ENCODE measurements around the gene NKX6-1.

The NKX6-1 gene

DNA sequence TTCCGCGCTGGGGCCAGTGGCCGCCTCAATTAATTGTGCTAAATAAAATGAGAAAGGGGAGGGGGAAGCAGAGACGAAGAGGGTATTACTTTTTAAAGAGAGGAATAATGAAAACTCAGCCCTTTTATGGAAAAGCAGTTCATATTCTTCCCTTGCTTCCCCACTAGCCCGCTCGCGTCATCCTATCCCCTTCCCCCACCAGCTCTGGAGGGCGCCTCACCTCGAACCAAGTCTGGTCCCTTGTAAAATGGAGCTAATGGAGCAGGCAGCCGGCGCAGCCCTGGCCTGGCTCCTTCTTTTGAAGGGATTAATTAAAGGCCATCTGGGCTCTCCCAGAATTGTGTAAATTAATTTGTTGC, 511 bp upstream of the NKX6-1 start:
- peak overlapping the region; percentile 47 for H3K4me3 ChIP-seq (ENCODE audit: low read depth, low read length)
- no peak for DNase-seq (ENCODE audit: low read depth)
- TF ChIP-seq, protein P1, sequence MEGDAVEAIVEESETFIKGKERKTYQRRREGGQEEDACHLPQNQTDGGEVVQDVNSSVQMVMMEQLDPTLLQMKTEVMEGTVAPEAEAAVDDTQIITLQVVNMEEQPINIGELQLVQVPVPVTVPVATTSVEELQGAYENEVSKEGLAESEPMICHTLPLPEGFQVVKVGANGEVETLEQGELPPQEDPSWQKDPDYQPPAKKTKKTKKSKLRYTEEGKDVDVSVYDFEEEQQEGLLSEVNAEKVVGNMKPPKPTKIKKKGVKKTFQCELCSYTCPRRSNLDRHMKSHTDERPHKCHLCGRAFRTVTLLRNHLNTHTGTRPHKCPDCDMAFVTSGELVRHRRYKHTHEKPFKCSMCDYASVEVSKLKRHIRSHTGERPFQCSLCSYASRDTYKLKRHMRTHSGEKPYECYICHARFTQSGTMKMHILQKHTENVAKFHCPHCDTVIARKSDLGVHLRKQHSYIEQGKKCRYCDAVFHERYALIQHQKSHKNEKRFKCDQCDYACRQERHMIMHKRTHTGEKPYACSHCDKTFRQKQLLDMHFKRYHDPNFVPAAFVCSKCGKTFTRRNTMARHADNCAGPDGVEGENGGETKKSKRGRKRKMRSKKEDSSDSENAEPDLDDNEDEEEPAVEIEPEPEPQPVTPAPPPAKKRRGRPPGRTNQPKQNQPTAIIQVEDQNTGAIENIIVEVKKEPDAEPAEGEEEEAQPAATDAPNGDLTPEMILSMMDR (IDR thresholded peaks at IDR 0.05; ENCODE audit: control insufficient read depth, extremely low read depth, insufficient read depth): no peak

DNA sequence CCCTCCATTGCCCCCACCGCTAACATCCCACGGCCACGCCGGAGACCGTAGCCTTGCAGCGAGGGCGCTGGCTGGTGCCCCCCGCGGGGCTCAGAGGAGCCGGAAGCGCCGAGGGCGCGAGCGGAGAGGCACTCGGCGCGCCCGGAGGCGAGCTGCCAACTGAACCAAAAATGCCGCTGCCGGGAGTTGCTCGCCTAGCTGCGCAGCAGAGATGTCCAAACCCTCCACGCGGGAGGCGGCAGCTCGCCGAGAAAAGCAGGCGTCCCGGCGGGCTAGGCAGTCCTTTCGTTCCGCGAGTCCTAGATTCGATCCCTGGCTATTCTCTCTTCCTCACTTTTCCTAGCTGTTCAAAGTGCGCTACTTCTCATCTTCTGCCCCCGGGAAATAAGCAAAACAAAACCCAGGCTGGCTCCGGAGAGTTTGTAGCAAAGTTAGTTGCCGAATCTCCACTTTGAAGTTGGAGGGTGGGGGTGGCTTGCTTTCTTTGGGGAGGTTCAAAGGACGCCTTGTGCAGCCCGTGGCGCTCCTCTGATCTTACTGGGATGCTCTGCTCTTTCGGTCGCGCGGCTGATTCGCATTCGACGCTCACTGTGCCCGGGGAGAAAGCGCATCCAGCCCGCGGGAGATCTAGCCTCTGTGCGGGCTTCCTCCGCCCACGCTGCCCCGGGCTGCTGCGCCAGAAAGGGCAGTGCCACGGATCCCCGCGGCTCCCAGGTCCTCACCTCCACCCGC, 723 bp downstream of the NKX6-1 start:
- TF ChIP-seq, protein P1 (IDR thresholded peaks at IDR 0.05; ENCODE audit: control insufficient read depth, extremely low read depth, insufficient read depth): no peak
- H3K4me3 ChIP-seq (ENCODE audit: low read depth, low read length): peak overlapping the region; percentile 47
- no peak for DNase-seq (ENCODE audit: low read depth)

DNA sequence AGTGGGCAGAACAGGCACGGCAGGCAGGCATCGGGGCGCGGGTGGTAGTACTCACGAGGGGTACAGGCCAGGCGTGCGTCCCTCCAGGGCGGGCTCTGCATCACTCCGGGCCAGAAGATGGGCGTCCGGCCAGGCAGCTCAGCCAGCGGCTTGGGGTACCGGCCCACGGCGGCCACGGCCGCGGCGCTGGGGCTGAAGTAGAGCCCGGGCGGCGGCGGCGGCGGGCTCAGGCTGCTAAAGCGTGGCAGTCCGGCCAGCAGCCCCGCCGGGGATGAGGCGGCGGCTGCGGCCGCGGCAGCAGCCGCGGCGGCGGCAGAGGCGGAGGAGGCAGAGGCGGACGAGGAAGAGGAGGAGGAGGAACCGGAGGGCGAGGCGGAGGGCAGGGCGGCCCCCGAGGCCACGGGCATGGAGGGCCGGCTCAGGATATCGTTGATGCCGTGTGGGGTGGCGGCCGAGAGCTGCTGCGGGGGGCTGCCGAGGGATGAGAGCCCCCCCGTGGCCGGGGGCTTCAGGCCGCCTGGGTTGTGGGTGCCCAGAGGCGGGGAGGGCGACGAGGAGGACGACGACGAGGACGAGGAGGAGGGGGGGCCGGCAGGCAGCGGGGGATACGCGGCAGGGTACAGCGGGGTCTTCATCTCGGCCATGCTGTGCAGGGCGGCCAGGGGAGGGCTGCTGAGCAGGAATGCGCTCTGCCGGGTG, 1.4 kb downstream of the NKX6-1 start:
- TF ChIP-seq, protein P1 (IDR thresholded peaks at IDR 0.05; ENCODE audit: control insufficient read depth, extremely low read depth, insufficient read depth): no peak
- H3K4me3 ChIP-seq (ENCODE audit: low read depth, low read length): peak overlapping the region; percentile 47
- no peak for DNase-seq (ENCODE audit: low read depth)

DNA sequence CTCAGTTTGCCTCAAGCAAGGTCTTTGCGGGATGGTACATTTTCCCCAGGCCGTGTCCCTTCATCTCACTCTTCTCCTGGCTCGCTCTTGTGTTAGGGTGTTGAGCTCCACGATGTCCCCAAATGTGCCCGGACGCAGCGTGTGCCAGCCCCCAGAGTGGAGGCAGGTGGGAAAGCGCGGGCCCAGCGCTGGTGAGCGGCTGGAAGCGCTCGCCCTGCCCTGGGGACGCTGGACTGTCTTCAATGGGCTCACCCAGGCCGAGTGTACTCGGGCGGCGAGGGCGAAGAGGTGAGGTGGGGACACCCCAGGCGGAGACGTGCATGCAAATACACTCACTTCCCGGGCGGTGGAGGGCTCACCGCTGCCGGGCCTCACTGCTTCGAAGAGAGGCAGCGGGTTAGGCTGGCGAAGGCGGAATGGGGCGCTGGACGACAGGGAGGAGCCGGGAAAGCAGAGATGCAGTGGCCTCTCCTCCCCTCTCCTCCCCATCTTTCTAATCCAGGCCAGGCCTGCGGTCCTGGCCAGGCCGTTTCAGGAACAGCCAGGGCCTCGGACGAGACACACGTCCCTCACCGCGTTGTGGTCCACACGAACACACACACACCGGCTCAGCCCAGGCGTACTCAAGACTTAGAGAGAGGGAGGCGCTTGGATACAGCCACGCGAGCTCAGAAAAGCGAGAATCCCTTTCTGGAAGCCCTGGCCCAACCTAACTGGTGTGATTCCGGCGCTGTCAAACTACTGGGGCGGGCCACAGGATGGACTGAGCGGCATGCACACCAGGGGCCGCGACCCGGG, 2.2 kb downstream of the NKX6-1 start:
- no peak overlapping the region for H3K4me3 ChIP-seq (ENCODE audit: low read depth, low read length)

DNA sequence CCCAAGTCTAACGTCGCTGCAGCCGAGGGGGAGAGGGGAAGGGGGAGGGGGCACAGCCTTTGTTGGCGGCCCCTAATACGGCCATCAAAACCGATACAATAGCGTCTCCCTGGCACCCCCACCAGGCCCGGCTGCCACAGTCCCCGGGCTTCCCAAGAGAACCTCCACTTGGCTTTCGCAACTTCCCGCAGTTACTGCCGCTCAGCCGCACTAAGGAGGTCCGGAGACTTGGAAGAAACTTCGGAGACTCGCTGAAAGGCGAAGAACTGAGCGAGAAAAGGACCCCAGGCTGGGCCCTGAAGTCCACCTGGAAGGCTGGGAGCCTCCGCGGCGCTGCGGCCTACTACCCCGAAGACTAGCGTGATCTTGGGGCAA, 2.8 kb downstream of the NKX6-1 start:
- TF ChIP-seq, protein P1 (IDR thresholded peaks at IDR 0.05; ENCODE audit: control insufficient read depth, extremely low read depth, insufficient read depth): no peak
- no peak for DNase-seq (ENCODE audit: low read depth)
- H3K4me3 ChIP-seq (ENCODE audit: low read depth, low read length): no peak overlapping the region

More for the DNA sequence above, 2.2 kb downstream of the NKX6-1 start:
- TF ChIP-seq, protein P1 (IDR thresholded peaks at IDR 0.05; ENCODE audit: control insufficient read depth, extremely low read depth, insufficient read depth): no peak
- no peak for DNase-seq (ENCODE audit: low read depth)

DNA sequence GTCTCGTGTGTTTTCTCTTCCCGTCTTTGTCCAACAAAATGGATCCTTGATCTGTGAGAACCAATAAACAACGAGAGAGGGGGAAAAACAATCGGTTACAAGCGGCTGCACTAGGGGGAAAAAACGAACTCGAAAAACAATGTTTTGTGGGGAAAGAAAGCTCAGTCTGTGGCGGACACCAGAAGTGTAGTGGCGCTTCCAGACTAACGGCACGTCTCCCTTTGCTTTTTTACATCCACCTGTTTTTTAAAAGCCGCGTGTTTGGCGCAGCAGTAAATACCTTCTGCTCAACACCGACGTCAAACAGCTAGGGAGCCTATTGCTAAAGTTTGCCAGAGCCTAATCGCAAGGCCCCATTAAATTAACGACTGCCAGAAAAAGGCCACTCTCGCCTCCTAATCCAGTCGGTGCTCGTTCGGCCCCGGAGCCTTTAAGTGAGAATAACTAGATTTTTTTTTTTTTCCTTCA, 3.3 kb downstream of the NKX6-1 start:
- TF ChIP-seq, protein P1 (IDR thresholded peaks at IDR 0.05; ENCODE audit: control insufficient read depth, extremely low read depth, insufficient read depth): no peak
- no peak for DNase-seq (ENCODE audit: low read depth)
- no peak overlapping the region for H3K4me3 ChIP-seq (ENCODE audit: low read depth, low read length)

Data from LNCaP clone FGC (cell line).